Measurements from ENCODE around the gene ZC2HC1B.
"Not testable (repeated sequence)": the region's sequence is repeated elsewhere in the genome, so short reads cannot be mapped to it uniquely, and the experiment has no call there.

The ZC2HC1B gene, protein sequence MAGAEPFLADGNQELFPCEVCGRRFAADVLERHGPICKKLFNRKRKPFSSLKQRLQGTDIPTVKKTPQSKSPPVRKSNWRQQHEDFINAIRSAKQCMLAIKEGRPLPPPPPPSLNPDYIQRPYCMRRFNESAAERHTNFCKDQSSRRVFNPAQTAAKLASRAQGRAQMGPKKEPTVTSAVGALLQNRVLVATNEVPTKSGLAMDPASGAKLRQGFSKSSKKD

GRCh38 chr6:143864234-143864633, at the start of gene ZC2HC1B:
TSS of gene ZC2HC1B (plus strand) at chr6:143864474. CDS start at chr6:143864540, 66 bp downstream.
- DNase-seq, result no peak

DNA sequence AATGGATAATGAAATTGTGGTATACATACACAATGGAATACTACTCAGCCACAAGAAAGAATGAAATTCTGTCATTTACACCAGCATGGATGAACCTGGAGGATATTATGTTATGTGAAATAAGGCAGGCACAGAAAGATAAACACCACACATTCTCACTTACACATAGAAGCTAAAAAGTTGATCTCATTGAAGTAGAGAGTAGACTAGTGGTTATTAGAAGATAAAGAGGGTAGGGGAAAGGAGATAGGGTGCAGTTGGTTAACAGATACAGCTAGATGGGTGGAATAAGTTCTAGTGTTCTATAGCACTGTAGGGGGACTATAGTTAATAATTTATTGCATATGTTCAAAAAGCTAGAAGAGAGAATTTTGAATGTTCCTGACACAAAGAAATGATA, 46.7 kb upstream of the ZC2HC1B start:
- DNase-seq, result no peak

DNA sequence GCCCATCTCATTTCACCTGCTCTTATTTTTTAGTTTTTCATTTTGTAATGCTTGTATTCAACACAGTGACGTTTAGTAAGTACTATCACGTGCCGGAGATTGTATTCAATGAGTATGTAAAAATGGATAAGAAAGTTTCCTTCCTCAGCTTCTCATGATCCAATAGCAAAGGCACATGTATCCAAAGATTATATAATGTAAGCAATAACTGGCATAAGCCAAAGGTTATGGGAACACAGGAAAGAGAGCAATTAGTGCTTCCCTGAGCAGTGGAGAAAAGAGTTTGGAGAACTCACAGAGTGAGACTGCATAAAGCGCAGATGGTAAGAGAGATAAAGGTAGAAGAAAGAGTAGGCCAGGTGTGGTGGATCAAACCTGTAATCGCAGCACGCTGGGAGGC, 42.9 kb upstream of the ZC2HC1B start:
- DNase-seq, result no peak

- no peak for DNase-seq
These were observed 41.7 kb upstream of the ZC2HC1B start for GRCh38 chr6:143822584-143823024.

GRCh38 chr6:143823548-143823947, 40.7 kb upstream of the ZC2HC1B start:
- DNase-seq, result no peak

DNA sequence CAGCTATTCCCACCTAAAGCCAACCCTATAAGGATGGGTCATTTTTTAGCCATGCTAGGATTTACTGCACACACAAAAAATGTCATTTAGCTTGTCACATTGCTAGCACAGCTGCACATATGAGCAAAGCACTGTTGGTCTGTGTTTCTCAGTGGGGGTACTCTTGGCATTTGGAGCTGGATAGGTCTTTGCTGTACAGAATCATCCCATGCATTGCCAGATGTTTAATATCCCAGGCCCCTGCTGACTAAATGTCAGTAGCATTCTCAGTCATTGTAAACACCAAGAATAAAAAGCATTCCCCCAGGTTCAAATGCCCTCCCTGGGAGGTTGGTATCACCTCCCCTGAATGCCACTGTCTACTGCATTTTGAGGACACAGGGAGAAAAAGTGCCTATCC, 35.7 kb upstream of the ZC2HC1B start:
- no peak for DNase-seq

- DNase-seq, result no peak
These were observed 28.1 kb upstream of the ZC2HC1B start for GRCh38 chr6:143836150-143836549.

- no peak for DNase-seq
These were observed 25.9 kb upstream of the ZC2HC1B start for GRCh38 chr6:143838395-143838794.

DNA sequence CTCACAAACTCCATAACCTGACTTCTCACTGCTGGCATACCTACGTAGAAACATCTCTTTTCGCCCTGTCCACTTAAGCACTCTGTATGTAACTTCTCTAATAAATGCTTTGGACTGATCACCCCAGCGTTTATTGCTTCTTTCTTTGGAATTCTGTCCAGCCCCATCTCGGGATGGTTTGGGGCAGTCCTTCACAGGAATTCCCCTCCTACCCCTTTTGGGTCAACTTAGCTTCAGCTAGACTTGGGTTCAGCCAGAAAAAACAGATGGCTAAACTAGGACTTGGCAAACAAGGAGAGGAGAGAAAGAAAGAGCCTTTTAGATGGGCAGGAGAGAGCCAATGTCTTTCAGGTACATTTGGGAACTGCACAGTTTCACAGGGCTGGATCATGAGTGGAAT, 25.1 kb upstream of the ZC2HC1B start:
- DNase-seq, result no peak

- DNase-seq, result no peak
These were observed 23.5 kb upstream of the ZC2HC1B start for GRCh38 chr6:143840595-143841265.

DNA sequence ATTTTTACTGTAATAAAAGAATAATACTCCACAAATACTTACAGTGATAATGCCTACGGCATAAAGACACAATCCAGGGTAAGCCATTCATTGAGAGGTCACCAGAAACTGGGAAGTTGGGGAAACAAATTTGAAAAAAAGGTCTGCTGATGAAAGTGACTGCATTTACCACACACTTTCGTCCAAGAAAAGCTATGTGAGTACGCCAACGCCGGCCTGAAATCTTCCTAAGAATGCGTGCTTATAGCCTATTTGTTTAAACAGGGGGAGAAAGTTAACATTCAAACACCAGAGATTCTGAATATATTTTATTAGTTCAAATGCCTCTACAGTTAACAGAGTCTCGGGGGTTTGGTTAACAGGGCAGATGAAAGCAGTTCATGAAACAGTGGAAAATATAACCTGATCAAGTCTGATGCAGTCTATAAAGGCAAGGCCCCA, 21.8 kb upstream of the ZC2HC1B start:
- no peak for DNase-seq

- peak; percentile 96 for DNase-seq
These were observed 21.2 kb upstream of the ZC2HC1B start, which contains the start of gene LTV1 for GRCh38 chr6:143842902-143843676. TSS of gene LTV1 (plus strand) at chr6:143843338. CDS start at chr6:143843478, 140 bp downstream.

DNA sequence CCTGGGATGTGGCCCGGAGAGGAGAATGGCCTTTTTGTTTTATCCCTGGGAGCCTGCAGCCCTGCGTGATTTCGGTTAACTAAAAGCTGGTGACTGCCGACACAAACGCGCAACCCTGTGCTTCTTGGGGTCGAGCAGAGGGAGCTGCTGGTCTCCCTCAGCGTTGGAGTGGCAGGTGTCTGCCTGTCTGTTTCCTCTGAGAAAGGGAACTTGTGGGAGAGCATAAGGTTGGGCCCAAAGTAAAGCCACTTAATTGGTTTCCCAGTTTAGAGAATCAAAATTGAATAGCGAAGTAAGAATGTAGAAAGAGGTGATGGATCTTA, 20.6 kb upstream of the ZC2HC1B start:
- no peak for DNase-seq

GRCh38 chr6:143844006-143844405, 20.3 kb upstream of the ZC2HC1B start:
- DNase-seq, result no peak

GRCh38 chr6:143845033-143845432, 19.2 kb upstream of the ZC2HC1B start:
- no peak for DNase-seq

DNA sequence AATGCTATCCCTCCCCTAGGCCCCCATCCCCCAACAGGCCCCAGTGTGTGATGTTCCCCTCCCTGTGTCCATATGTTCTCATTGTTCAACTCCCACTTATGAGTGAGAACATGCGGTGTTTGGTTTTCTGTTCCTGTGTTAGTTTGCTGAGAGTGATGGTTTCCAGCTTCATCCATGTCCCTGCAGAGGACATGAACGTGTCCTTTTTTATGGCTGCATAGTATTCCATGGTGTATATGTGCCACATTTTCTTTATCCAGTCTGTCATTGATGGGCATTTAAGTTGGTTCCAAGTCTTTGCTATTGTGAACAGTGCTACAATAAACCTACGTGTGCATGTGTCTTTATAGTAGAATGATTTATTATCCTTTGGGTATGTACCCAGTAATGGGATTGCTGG, 12.6 kb upstream of the ZC2HC1B start:
- DNase-seq, result not testable (repeated sequence)

DNA sequence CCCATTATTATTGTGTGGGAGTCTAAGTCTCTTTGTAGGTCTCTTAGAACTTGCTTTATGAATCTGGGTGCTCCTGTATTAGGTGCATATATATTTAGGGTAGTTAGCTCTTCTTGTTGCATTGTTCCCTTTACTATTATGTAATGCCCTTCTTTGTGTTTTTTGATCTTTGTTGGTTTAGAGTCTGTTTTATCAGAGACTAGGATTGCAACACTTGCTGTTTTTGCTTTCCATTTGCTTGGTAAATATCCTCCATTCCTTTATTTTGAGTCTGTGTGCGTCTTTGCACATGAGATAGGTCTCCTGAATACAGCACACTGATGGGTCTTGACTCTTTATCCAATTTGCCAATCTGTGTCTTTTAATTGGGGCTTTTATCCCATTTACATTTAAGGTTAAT, 9.2 kb upstream of the ZC2HC1B start:
- not testable (repeated sequence) for DNase-seq

DNA sequence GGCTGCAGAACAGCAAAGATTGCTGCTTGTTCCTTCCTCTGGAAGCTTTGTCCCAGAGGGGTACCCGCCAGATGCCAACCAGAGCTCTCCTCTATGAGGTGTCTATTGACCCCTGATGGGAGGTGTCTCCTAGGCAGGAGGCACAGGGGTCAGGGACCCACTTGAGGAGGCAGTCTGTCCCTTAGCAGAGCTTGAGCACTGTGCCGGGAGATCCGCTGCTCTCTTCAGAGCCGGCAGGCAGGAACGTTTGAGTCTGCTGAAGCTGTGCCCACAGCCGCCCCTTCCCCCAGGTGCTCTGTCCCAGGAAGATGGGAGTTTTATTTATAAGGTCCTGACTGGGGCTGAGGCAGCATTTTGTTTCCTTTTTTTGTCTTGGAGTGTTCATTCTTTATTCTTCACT, 7.5 kb upstream of the ZC2HC1B start:
- DNase-seq, result not testable (repeated sequence)

DNA sequence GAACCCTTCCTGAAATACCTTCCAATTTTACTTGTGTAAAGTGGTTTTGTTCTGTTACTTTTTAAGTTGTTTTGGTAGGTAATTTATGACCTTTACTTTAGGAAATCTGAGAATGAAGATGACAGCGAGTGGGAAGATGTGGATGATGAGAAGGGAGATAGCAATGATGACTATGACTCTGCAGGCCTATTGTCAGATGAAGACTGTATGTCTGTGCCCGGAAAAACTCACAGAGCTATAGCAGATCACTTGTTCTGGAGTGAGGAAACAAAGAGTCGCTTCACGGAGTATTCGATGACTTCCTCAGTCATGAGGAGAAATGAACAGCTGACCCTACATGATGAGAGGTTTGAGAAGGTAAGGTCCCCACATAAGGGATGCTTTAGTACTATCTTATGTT, 6.6 kb upstream of the ZC2HC1B start:
- DNase-seq, result no peak

- no peak for DNase-seq
These were observed 4.2 kb upstream of the ZC2HC1B start for GRCh38 chr6:143859891-143860660.

GRCh38 chr6:143863771-143864170, 503 bp upstream of the ZC2HC1B start:
- no peak for DNase-seq

GRCh38 chr6:143867236-143867635, 3.0 kb downstream of the ZC2HC1B start:
- DNase-seq, result no peak

- DNase-seq, result not testable (repeated sequence)
These were observed 4.5 kb downstream of the ZC2HC1B start for GRCh38 chr6:143868808-143869207.

Measured in NCI-H2171 treated with DMSO at 0.1 percent for 48 hours (cell line).